HG03558 (cell line): Measurements from ENCODE around the gene CTTNBP2.
"Not testable (repeated sequence)": the region's sequence is repeated elsewhere in the genome, so short reads cannot be mapped to it uniquely, and the experiment has no call there.

Experiments used
- ATAC-seq: cut with Tn5 transposase; IDR thresholded peaks from one replicate; pipeline ENCODE4 v1.9.1; 2021; ENCODE audit warnings: moderate number of reproducible peaks; ENCODE audit not compliant: unreplicated experiment; ENCODE audit errors: extremely low read depth

The CTTNBP2 gene

GRCh38 chr7:117756586-117757085, 116.6 kb downstream of the CTTNBP2 start:
- ATAC-seq = no peak

GRCh38 chr7:117755136-117755535, 118.1 kb downstream of the CTTNBP2 start:
- ATAC-seq = no peak

GRCh38 chr7:117751775-117752174, 121.5 kb downstream of the CTTNBP2 start:
- no peak for ATAC-seq

- no peak for ATAC-seq
Observed at GRCh38 chr7:117750612-117751563, 122.4 kb downstream of the CTTNBP2 start.

DNA sequence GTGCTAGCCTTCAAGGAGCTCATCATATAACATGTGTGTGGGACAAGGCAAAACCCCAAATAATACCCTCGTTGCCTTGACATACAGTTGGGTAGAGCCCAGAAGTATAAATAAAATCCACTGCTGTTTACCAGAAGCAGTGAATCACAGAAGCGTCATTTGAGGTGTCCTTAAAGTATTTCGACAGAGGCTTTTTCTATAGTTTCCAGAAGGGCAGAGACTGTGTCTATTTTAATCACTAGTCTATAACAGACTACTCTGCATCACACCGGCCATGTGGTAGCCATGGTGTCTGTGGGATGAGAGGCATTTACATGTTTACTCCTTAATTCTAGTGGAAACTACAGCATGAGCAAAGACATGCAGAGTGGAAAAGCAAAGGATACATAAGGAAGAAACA, 131.3 kb downstream of the CTTNBP2 start:
- no peak for ATAC-seq

DNA sequence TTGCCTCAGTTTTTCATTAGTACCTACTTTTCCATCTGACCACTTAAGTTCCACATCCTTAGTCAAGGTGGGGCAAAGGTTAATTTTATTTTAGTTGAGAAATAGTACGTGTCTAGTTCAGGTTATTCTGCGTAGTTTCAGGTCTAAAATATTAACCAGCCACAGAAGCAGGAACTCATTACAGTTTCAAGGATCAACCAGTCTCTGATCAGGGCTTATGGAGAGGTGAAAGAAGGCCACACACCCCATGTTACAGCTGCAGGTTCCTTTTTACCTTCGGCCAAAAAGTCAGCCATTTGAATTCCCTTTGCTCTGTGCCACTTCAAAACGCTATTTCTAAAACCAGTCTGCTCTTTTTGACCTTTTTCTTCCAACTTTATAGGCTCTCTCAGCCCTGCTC, 134.2 kb downstream of the CTTNBP2 start:
- no peak for ATAC-seq

- ATAC-seq = no peak
Observed at GRCh38 chr7:117737926-117738325, 135.3 kb downstream of the CTTNBP2 start.

- peak; percentile 85 for ATAC-seq
Observed at GRCh38 chr7:117731455-117731854, 141.8 kb downstream of the CTTNBP2 start.

- ATAC-seq = no peak
Observed at GRCh38 chr7:117730390-117730789, 142.9 kb downstream of the CTTNBP2 start.

GRCh38 chr7:117728890-117729624, 144.2 kb downstream of the CTTNBP2 start:
- peak; percentile 45 for ATAC-seq

DNA sequence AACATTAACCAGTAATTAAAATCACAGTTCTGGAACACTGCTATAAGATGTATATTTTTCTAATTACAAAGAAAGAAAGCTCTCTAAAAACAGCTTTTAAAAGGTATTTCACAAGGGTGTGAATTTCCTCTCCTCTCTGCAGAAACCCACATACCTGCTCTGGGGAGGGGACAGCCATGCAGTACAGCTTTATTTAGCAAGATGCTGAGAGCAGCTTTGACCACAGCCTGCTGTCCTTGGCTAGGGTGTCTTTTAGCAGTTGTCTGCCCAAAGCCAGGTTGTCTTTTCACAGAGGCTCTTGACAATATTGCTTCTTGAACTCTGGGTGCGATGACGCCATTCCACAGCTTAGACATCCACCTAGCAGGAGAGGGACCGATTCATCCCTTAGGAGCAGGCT, 148.3 kb downstream of the CTTNBP2 start:
- ATAC-seq = no peak

GRCh38 chr7:117719377-117719776, 153.9 kb downstream of the CTTNBP2 start:
- ATAC-seq = no peak

GRCh38 chr7:117718116-117718835, 155.0 kb downstream of the CTTNBP2 start:
- no peak for ATAC-seq

DNA sequence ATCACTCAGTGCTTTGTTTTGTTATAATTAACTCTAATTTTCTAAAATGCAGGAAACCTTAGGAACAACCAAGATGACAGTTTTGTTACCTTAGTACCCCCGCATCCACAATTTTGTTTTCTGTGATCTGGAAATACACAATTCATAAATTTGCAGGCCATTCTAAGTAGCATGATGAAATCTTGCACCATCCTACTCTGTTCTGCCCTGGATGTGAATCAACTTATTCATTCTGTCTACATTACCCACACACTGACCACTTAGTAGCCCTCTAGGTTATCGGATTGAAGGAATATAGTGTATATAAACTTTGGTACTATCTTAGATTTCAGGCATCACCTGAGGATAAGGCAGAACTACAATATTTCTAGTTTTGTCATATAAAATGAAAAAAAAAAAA, 155.9 kb downstream of the CTTNBP2 start:
- ATAC-seq = no peak

DNA sequence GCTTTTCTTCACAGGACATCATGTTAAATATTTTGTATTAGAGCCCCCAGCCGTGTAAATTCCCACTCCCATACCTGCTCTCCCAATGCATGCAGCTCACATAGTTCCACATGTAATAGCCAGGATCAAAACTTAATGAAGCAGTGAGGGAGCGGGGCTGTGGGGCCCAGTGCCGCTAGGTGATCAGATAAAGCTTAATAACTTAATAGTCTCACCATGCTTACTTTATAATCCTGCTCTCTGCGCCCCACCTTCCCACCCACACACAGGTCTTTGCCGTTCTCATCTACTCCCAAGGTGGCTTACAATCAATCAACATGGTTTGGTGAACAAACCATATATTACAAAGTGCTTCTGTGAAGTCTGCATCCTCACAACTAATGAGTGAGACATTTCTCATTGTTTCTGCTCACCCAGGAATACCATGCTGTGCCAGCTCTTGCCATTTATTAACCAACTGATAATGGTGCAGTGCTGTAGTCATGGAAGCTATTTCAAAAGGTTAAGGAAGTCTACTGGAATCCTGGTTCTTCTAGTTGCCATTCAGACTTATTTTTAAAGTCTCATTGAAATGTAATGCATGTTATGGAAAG, 156.4 kb downstream of the CTTNBP2 start:
- ATAC-seq = no peak

DNA sequence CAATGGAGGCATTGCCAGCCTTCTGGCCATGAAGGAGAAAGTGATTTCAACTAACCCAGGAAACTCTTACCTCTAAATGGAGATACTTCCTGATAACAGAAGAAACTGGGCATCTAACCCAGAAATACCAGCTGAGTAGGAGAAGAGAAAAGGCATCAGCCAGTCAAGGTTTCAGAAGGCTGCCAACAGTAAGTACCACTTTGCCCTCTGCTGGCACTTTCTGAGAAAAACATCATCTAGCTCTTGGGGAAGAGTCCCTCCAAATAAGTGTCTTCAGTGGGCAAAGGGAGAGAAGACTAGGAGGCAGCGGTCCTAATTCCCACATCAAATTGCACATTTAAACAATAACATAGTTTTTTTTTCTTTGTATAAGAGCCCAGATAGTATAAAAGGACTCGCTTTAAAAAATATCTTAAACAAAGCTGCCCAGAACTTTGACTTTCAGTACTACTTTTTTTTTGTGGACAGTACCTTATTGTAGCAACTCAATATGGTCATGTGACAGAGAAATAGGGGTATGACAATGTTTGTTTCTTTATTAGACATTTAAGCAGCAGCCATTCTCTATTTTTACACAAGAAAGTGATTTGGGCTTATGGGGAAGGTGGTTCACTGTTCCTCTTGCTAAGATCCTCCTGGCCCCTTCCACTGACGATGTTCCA, 157.3 kb downstream of the CTTNBP2 start:
- peak; percentile 83 for ATAC-seq

DNA sequence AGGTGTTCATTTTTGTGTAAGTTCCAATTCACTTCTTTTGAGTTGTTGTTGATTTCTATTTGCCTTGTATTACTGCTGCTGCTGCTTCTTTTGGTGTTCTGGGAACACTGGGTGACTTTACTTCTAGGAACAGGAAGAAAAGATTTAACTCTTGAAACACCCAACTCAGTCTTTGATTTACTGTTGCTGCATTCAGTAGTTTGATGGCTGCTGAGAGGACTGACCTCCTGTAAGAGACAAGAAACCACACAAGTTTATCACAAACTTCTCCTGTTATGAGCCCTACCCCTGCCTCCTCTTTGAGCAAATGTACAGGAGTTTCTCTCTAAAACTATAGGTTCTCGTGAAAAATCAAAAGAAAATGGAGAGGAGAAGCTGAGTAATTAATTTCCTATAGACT, 161.7 kb downstream of the CTTNBP2 start:
- ATAC-seq = no peak

- not testable (repeated sequence) for ATAC-seq
Observed at GRCh38 chr7:117708173-117708572, 165.1 kb downstream of the CTTNBP2 start.

DNA sequence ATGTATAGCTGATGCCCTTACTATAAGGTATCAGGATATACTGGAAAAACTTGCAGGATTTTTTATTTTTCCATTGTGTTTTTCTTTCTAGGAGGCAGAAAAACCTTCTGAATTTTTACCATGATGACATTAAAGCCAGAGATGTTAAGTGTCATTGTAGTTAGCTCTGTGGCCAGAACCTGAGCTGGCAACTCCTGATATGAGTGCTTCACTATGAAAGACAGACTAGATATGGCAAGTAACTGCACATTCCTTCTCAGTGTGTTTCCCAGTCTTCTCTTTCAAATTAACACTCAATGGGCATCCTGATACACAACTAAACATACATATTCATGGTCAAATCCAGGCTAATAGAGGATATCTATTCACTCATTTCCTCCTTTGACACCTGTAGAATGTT, 166.2 kb downstream of the CTTNBP2 start:
- no peak for ATAC-seq

GRCh38 chr7:117706210-117706609, 167.0 kb downstream of the CTTNBP2 start:
- ATAC-seq = no peak
